ENCODE data around the gene TRPM4.
A peak's percentile ranks its signal among the peaks of the same experiment; 100 is the strongest.

GRCh38 chr19:49113762-49114629, 43.6 kb upstream of the TRPM4 start, which contains the start of gene LIN7B:
- TF ChIP-seq CTCF (IDR thresholded peaks at IDR 0.05): peak; percentile 85
- no peak for TF ChIP-seq ZFX (IDR thresholded peaks at IDR 0.05; ENCODE audit: borderline replicate concordance)

All from 22Rv1 (cell line).